NT2/D1 (cell line): ENCODE measurements around the gene FOXP1.

Source experiments
- DNase-seq: peaks from one replicate; pipeline ENCODE4 v3.0.0-alpha.2; 2011; ENCODE audit warnings: low read depth, low spot score
- H3K27me3 ChIP-seq: 2 replicates; pipeline ENCODE4 v1.6.0; 2011; ENCODE audit warnings: mild to moderate bottlenecking; ENCODE audit not compliant: insufficient read length, insufficient read depth
- H3K36me3 ChIP-seq: 2 replicates; pipeline ENCODE4 v1.6.1; 2011; ENCODE audit warnings: mild to moderate bottlenecking, low read length, mixed read lengths; ENCODE audit not compliant: insufficient read depth, insufficient read length
- H3K4me1 ChIP-seq: 2 replicates; pipeline ENCODE4 v1.5.1; 2011; ENCODE audit not compliant: insufficient read depth, insufficient read length
- H3K4me3 ChIP-seq: 2 replicates; pipeline ENCODE4 v1.5.1; 2011; ENCODE audit warnings: low read depth; ENCODE audit not compliant: insufficient read length
- H3K9ac ChIP-seq: 2 replicates; pipeline ENCODE4 v1.6.0; 2011; ENCODE audit warnings: low read depth; ENCODE audit not compliant: insufficient read length
- H3K9me3 ChIP-seq: 2 replicates; pipeline ENCODE4 v1.5.1; 2011; ENCODE audit warnings: mild to moderate bottlenecking, low read length; ENCODE audit not compliant: insufficient read depth
- SUZ12 ChIP-seq: IDR thresholded peaks from 2 replicates; pipeline ENCODE4 v1.6.1; 2011; ENCODE audit not compliant: insufficient read length, insufficient read depth; ENCODE audit errors: extremely low read depth
- YY1 ChIP-seq: IDR thresholded peaks from 2 replicates; pipeline ENCODE4 v1.6.1; 2011; ENCODE audit not compliant: insufficient read length, insufficient read depth
- ZNF274 ChIP-seq: IDR thresholded peaks from 2 replicates; pipeline ENCODE4 v1.6.1; 2011; ENCODE audit warnings: mild to moderate bottlenecking, low read depth, low read length

The FOXP1 gene

GRCh38 chr3:71202848-71203533, 380.5 kb downstream of the FOXP1 start:
- H3K4me1 ChIP-seq, result peaks cover 3% of the 10 kb centered on the region
- H3K9ac ChIP-seq, result no peak overlapping the region
- no peak for TF ChIP-seq ZNF274
- no peak for TF ChIP-seq YY1
- no peak for TF ChIP-seq SUZ12
- H3K4me3 ChIP-seq, result no peak overlapping the region
- no peaks in the 10 kb centered on the region for H3K27me3 ChIP-seq
- DNase-seq, result no peak
- no peaks in the 10 kb centered on the region for H3K9me3 ChIP-seq
- H3K36me3 ChIP-seq, result no peaks in the 10 kb centered on the region

GRCh38 chr3:71201939-71202338, 381.6 kb downstream of the FOXP1 start:
- no peak for DNase-seq
- Histone ChIP-seq H3K4me1 (peaks cover 3% of the 10 kb centered on the region), H3K27me3 (no peaks in the 10 kb centered on the region), H3K4me3 (no peak overlapping the region), H3K9ac (no peak overlapping the region), H3K9me3 (no peaks in the 10 kb centered on the region), H3K36me3 (no peaks in the 10 kb centered on the region)
- TF ChIP-seq SUZ12 (no peak), YY1 (no peak), ZNF274 (no peak)

GRCh38 chr3:71197841-71198565, 385.5 kb downstream of the FOXP1 start:
- H3K27me3 ChIP-seq, result no peaks in the 10 kb centered on the region
- H3K4me3 ChIP-seq, result no peak overlapping the region
- DNase-seq, result no peak
- H3K36me3 ChIP-seq, result no peaks in the 10 kb centered on the region
- TF ChIP-seq ZNF274, result no peak
- no peak for TF ChIP-seq YY1
- no peak for TF ChIP-seq SUZ12
- no peaks in the 10 kb centered on the region for H3K4me1 ChIP-seq
- H3K9ac ChIP-seq, result no peak overlapping the region
- no peaks in the 10 kb centered on the region for H3K9me3 ChIP-seq

- Histone ChIP-seq H3K9me3 (no peaks in the 10 kb centered on the region), H3K36me3 (no peaks in the 10 kb centered on the region), H3K9ac (no peak overlapping the region), H3K4me1 (no peaks in the 10 kb centered on the region), H3K27me3 (no peaks in the 10 kb centered on the region), H3K4me3 (no peak overlapping the region)
- DNase-seq, result no peak
- no peak for TF ChIP-seq SUZ12
- no peak for TF ChIP-seq YY1
- no peak for TF ChIP-seq ZNF274
Observed at GRCh38 chr3:71195492-71195891, 388.0 kb downstream of the FOXP1 start.

GRCh38 chr3:71194785-71195184, 388.7 kb downstream of the FOXP1 start:
- no peaks in the 10 kb centered on the region for H3K9me3 ChIP-seq
- no peaks in the 10 kb centered on the region for H3K4me1 ChIP-seq
- no peaks in the 10 kb centered on the region for H3K36me3 ChIP-seq
- H3K4me3 ChIP-seq, result no peak overlapping the region
- no peak for DNase-seq
- H3K27me3 ChIP-seq, result no peaks in the 10 kb centered on the region
- H3K9ac ChIP-seq, result no peak overlapping the region
- no peak for TF ChIP-seq YY1
- no peak for TF ChIP-seq SUZ12
- TF ChIP-seq ZNF274, result no peak

GRCh38 chr3:71191031-71191482, 392.5 kb downstream of the FOXP1 start:
- TF ChIP-seq YY1, result no peak
- TF ChIP-seq ZNF274, result no peak
- TF ChIP-seq SUZ12, result no peak
- no peaks in the 10 kb centered on the region for H3K36me3 ChIP-seq
- H3K4me3 ChIP-seq, result no peak overlapping the region
- DNase-seq, result no peak
- H3K4me1 ChIP-seq, result no peaks in the 10 kb centered on the region
- H3K9ac ChIP-seq, result no peak overlapping the region
- no peaks in the 10 kb centered on the region for H3K9me3 ChIP-seq
- H3K27me3 ChIP-seq, result no peaks in the 10 kb centered on the region

GRCh38 chr3:71189480-71189879, 394.0 kb downstream of the FOXP1 start:
- Histone ChIP-seq H3K36me3 (no peaks in the 10 kb centered on the region), H3K4me1 (no peaks in the 10 kb centered on the region), H3K4me3 (no peak overlapping the region), H3K27me3 (no peaks in the 10 kb centered on the region), H3K9me3 (no peaks in the 10 kb centered on the region), H3K9ac (no peak overlapping the region)
- no peak for DNase-seq
- no peak for TF ChIP-seq ZNF274
- TF ChIP-seq YY1, result no peak
- TF ChIP-seq SUZ12, result no peak

GRCh38 chr3:71187715-71188114, 395.8 kb downstream of the FOXP1 start:
- no peaks in the 10 kb centered on the region for H3K9me3 ChIP-seq
- no peaks in the 10 kb centered on the region for H3K27me3 ChIP-seq
- no peak for DNase-seq
- no peak for TF ChIP-seq ZNF274
- TF ChIP-seq SUZ12, result no peak
- no peak for TF ChIP-seq YY1
- no peaks in the 10 kb centered on the region for H3K4me1 ChIP-seq
- no peak overlapping the region for H3K4me3 ChIP-seq
- H3K36me3 ChIP-seq, result no peaks in the 10 kb centered on the region
- no peak overlapping the region for H3K9ac ChIP-seq
